HepG2 (cell line): ENCODE results near the gene SH3PXD2A. TPM values are rescaled to one million over a fixed set of nuclear protein-coding genes. Genes with fewer than 3 reads are reported as not detected.

ENCODE experiments used
- ATAC-seq: fragments of 200-7000 bp; cut with Tn5 transposase; 3 replicates; pipeline ENCODE4 v1.9.1; 2020; ENCODE audit warnings: mild to moderate bottlenecking, moderate library complexity
- BruUV-seq: library from RNA; stranded (reverse); fragments of 400-500 nt; replicated peaks from 2 replicates; lab custom pipeline; 2021; lab: Mats Ljungman, UMichigan
- CTCF ChIA-PET: fragments of 300-600 bp; formaldehyde crosslinking; extraction: SDS; loops from one replicate; lab custom pipeline; 2021; ENCODE audit warnings: low total read pairs, inconsistent platforms, low intra/inter-chr PET ratio; lab: Yijun Ruan, JAX
- POLR2A ChIA-PET: fragments of 350-600 bp; sonication (Branson Sonifier 250); formaldehyde crosslinking; loops from one replicate; lab custom pipeline; 2020; ENCODE audit warnings: antibody characterized with exemption, inconsistent platforms; lab: Yijun Ruan, JAX
- DNase-seq: peaks from one replicate; pipeline ENCODE4 v3.0.0-alpha.2; 2015; ENCODE audit warnings: low spot score
- FAIRE-seq: peaks from 3 replicates; lab custom pipeline; 2011; peaks lifted over from hg19 to GRCh38; lab: Jason Lieb, UNC
- H2AFZ ChIP-seq: one replicate; pipeline ENCODE4 v1.6.1; 2011; ENCODE audit warnings: low read length, inconsistent platforms
- H3K27ac ChIP-seq: fragments of 300-600 bp; 3 replicates; pipeline ENCODE4 v1.8.0; 2011; ENCODE audit warnings: mixed run types, mild to moderate bottlenecking, mixed read lengths, low read length, inconsistent platforms; ENCODE audit not compliant: insufficient read depth; ENCODE audit errors: extremely low read length
- H3K27me3 ChIP-seq, 2 experiments: fragments of 200-600 bp in 1 of 2; 2 replicates in 1 of 2; 3 replicates in 1 of 2; pipeline versions ENCODE4 v1.6.0 to v1.8.0; 2011; ENCODE audit warnings: low read length in 2 of 2, mild to moderate bottlenecking in 2 of 2, moderate library complexity in 2 of 2, inconsistent platforms in 1 of 2; ENCODE audit not compliant: insufficient read depth in 2 of 2, control insufficient read depth in 1 of 2
- H3K36me3 ChIP-seq, 2 experiments: fragments of 200-600 bp in 1 of 2; replicated peaks in 1 of 2; 2 replicates in 1 of 2; 3 replicates in 1 of 2; pipeline versions ENCODE4 v1.5.1 to v1.8.0; 2011; ENCODE audit warnings: low read length in 2 of 2, inconsistent platforms in 1 of 2; ENCODE audit not compliant: insufficient read depth in 2 of 2, control insufficient read depth in 1 of 2
- H3K4me1 ChIP-seq: 2 replicates; pipeline ENCODE4 v1.5.1; 2012; ENCODE audit warnings: low read length, inconsistent platforms; ENCODE audit not compliant: insufficient read depth
- H3K4me2 ChIP-seq: 2 replicates; pipeline ENCODE4 v1.6.0; 2011; ENCODE audit warnings: low read depth, low read length, inconsistent platforms
- H3K4me3 ChIP-seq, 3 experiments: fragments of 200-600 bp in 1 of 3; sonication (generic), shearing (Covaris generic) in 1 of 3; replicated peaks in 1 of 3; 2 replicates each; pipeline ENCODE4 v1.5.1; 2011 to 2016; ENCODE audit warnings: low read length in 3 of 3, inconsistent platforms in 2 of 3, low read depth in 2 of 3, mild to moderate bottlenecking in 2 of 3, control low read depth in 1 of 3, mixed read lengths in 1 of 3; ENCODE audit not compliant: insufficient read depth in 1 of 3
- H3K79me2 ChIP-seq: one replicate; pipeline ENCODE4 v1.6.1; 2011; ENCODE audit warnings: low read length, inconsistent platforms; ENCODE audit not compliant: insufficient read depth
- H3K9ac ChIP-seq: 2 replicates; pipeline ENCODE4 v1.6.0; 2011; ENCODE audit warnings: mild to moderate bottlenecking, low read depth, low read length, inconsistent platforms; ENCODE audit not compliant: insufficient read depth
- H3K9me3 ChIP-seq: 2 replicates; pipeline ENCODE4 v1.5.1; 2012; ENCODE audit warnings: mild to moderate bottlenecking, low read length
- H4K20me1 ChIP-seq: 2 replicates; pipeline ENCODE4 v1.6.0; 2011; ENCODE audit warnings: inconsistent platforms, mild to moderate bottlenecking, low read length, moderate library complexity; ENCODE audit not compliant: insufficient read depth
- ASH2L ChIP-seq: fragments of 300-600, 200-600 bp; sonication (generic); IDR thresholded peaks from 2 replicates; pipeline ENCODE4 v1.7.0; 2017; ENCODE audit warnings: low read depth, mild to moderate bottlenecking, moderate library complexity, mixed read lengths, low read length; ENCODE audit not compliant: insufficient read length
- MAFK ChIP-seq, 2 experiments: IDR thresholded peaks in 1 of 2; conservative IDR thresholded peaks in 1 of 2; 2 replicates each; pipeline ENCODE4 v1.6.1; 2011; ENCODE audit warnings: improper control_type of control experiment in 2 of 2, low read length in 2 of 2
- U2AF2 ChIP-seq: fragments of 200-400 bp; formaldehyde crosslinking; IDR thresholded peaks from 2 replicates; pipeline ENCODE4 v1.6.1; 2017; ENCODE audit warnings: low read depth, mild to moderate bottlenecking, low read length
- ZNF292 ChIP-seq: sonication (generic); formaldehyde crosslinking; IDR thresholded peaks from 2 replicates; pipeline ENCODE4 v1.8.1; 2022; ENCODE audit warnings: mild to moderate bottlenecking, low read depth, missing genetic modification reagents, borderline replicate concordance
- ZNF639 ChIP-seq: conservative IDR thresholded peaks from 2 replicates; pipeline ENCODE4 v1.6.1; 2018; ENCODE audit warnings: missing genetic modification reagents
- WGBS: methylation state at CpG from one replicate; pipeline ENCODE4 v1.1.6; 2017; ENCODE audit warnings: low lambda C conversion rate; 5-methylcytosine and 5-hydroxymethylcytosine counted together
- in situ Hi-C: cut with HindIII; loops from 2 replicates; pipeline ENCODE4 v1.10.0; 2017; ENCODE audit warnings: low pct_unique_long_range_greater_than_20kb; ENCODE audit not compliant: extremely low pct_ligation_motif_present
- intact Hi-C: fragments of 100-400 bp; cut with micrococcal nuclease; formaldehyde crosslinking; loops from one replicate; pipeline ENCODE4 v1.10.0; 2022; ENCODE audit not compliant: unreplicated experiment
- polyA plus RNA-seq, 8 experiments: library from polyadenylated mRNA; depleted of rRNA in 3 of 8; stranded (reverse) in 7 of 8; unstranded in 1 of 8; fragments of >200 nt; fragmentation: Illumina TruSeq in 4 of 8; extraction: Trizol in 4 of 8; gene quantifications; 2 replicates each; pipeline versions ENCODE4 v1.2.1 to v1.2.3, GENCODE V29; 2011 to 2016; ENCODE audit warnings: low read depth in 4 of 8, missing spikeins in 1 of 8, mixed read lengths in 1 of 8; ENCODE audit not compliant: insufficient read depth in 1 of 8
- total RNA-seq, 5 experiments: library from RNA; depleted of rRNA; stranded (reverse); fragments of >200 nt; fragmentation: Illumina TruSeq; extraction: Trizol; gene quantifications; 2 replicates each; pipeline ENCODE4 v1.2.3, GENCODE V29; 2016; ENCODE audit warnings: low read depth in 1 of 5
- TF ChIP-seq, protein P1 (sequence below): sonication (generic); formaldehyde crosslinking; IDR thresholded peaks from 2 replicates; pipeline ENCODE4 v1.4.0; 2020; ENCODE audit warnings: mild to moderate bottlenecking, missing genetic modification reagents
- TF ChIP-seq, protein P2 (sequence below): sonication (generic); formaldehyde crosslinking; IDR thresholded peaks from 2 replicates; pipeline ENCODE4 v1.5.1; 2020; ENCODE audit warnings: mild to moderate bottlenecking, missing genetic modification reagents, moderate library complexity

Gene SH3PXD2A
- total and polyA plus RNA-seq, 2 of the 13 experiments (the other 11 are each of a cell fraction or from before 2014, with no cell fraction given): 11.1 to 11.3 TPM

- Histone ChIP-seq H3K27me3 (no peaks in the 10 kb centered on the region), H3K9ac (no peak overlapping the region), H3K27ac (no peak overlapping the region), H2AFZ (no peak overlapping the region), H3K36me3 (peaks cover 0 to 5% of the 10 kb centered on the region in 2 experiments; a peak in 2 of 5 replicates), H4K20me1 (peaks cover 36% of the 10 kb centered on the region), H3K4me3 (no peak overlapping the region), H3K4me1 (peaks cover 97% of the 10 kb centered on the region), H3K79me2 (peaks cover 94% of the 10 kb centered on the region), H3K9me3 (no peaks in the 10 kb centered on the region), H3K4me2 (peak overlapping the region; percentile 3; the same call in 1 of the 2 replicates)
- FAIRE-seq: no peak
- POLR2A ChIA-PET: interaction anchor here (1.3 to 1.9 kb wide), 5 partner anchors 9 to 44 kb away, joined by 3 to 11 read pairs (median 5); no protein-coding TSS in a partner anchor
- WGBS: 95% methylated on average over 4 of the region's 4 CpGs
- intact Hi-C loops: no loop called here
- BruUV-seq: no TSS peak
- in situ Hi-C loops: no loop called here
- ATAC-seq: no peak
- TF ChIP-seq ZNF639 (CRISPR knock-in tag) (no peak), MAFK (conservative IDR thresholded peaks at IDR 0.05 in 1 of 2, IDR thresholded peaks at IDR 0.05 in 1 of 2; ENCODE audit: low read length in 2 of 2) (0 out of 4 replicates have a peak, but pooled peaks of 1 of the 2 experiments have one; percentile 9)
- DNase-seq: no peak
- CTCF ChIA-PET: no interaction called here
Measured at GRCh38 chr10:103838070-103838395, 17.3 kb downstream of the SH3PXD2A start.

DNA sequence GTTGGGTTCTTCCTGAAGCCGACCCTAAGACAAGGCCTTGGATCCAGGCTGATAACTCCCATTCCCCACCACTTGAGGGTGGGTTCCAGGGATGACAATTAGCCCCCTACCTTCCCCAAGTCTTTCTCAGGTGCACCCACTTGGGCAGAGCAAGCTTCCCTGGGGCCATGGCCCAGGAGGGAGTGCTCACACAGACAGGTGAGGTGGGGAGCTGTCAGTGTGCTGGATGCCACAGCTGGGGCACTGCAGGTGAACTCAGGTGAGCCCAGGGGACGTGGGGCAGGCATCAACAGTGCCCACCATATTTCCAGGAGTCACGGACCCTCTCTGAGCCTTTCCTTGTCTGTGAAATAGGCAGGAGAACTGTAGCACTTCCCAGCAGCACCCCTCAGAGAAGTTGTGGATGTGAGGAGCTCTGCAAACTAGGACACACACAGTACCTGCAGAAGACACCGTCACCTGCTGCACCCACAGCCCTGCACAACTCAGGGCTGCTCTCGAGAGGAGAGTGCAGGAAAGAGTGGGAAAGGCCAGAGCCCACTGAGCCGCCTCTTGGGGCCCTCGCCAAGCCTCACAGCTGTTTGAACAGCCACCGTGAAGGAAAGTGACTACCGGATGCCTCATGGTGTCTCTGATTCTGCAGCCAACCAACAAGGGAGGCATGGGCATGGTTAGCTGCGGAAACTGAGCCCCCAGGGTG, 17.9 kb downstream of the SH3PXD2A start:
- in situ Hi-C loops (no loop called here), intact Hi-C loops (no loop called here)
- H3K4me3 ChIP-seq: 0 out of 6 replicates have a peak overlapping the region, but pooled peaks of 1 of the 3 experiments have one; percentile 0
- WGBS: 81% methylated on average over 8 of the region's 10 CpGs
- peak overlapping the region; percentile 14; the same call in 1 of the 2 replicates for H3K4me2 ChIP-seq
- H2AFZ ChIP-seq: no peak overlapping the region
- POLR2A ChIA-PET: interaction anchor here (1.0 to 1.9 kb wide), 6 partner anchors 10 to 44 kb away, joined by 3 to 11 read pairs (median 4); no protein-coding TSS in a partner anchor
- FAIRE-seq (no peak), ATAC-seq (no peak), DNase-seq (no peak)
- peaks cover 33% of the 10 kb centered on the region for H4K20me1 ChIP-seq
- H3K36me3 ChIP-seq: peaks cover 0 to 5% of the 10 kb centered on the region in 2 experiments; a peak in 2 of 5 replicates
- H3K27ac ChIP-seq: peak overlapping the region; percentile 4
- no peak overlapping the region; the same call in 1 of the 2 replicates for H3K9ac ChIP-seq
- H3K79me2 ChIP-seq: peaks cover 94% of the 10 kb centered on the region
- CTCF ChIA-PET: no interaction called here
- H3K4me1 ChIP-seq: peaks cover 95% of the 10 kb centered on the region
- no peaks in the 10 kb centered on the region for H3K9me3 ChIP-seq
- BruUV-seq: no TSS peak
- H3K27me3 ChIP-seq: no peaks in the 10 kb centered on the region
- TF ChIP-seq ASH2L (peak; percentile 21), ZNF292 (CRISPR knock-in tag) (no peak), U2AF2 (no peak)
- TF ChIP-seq, protein P1, sequence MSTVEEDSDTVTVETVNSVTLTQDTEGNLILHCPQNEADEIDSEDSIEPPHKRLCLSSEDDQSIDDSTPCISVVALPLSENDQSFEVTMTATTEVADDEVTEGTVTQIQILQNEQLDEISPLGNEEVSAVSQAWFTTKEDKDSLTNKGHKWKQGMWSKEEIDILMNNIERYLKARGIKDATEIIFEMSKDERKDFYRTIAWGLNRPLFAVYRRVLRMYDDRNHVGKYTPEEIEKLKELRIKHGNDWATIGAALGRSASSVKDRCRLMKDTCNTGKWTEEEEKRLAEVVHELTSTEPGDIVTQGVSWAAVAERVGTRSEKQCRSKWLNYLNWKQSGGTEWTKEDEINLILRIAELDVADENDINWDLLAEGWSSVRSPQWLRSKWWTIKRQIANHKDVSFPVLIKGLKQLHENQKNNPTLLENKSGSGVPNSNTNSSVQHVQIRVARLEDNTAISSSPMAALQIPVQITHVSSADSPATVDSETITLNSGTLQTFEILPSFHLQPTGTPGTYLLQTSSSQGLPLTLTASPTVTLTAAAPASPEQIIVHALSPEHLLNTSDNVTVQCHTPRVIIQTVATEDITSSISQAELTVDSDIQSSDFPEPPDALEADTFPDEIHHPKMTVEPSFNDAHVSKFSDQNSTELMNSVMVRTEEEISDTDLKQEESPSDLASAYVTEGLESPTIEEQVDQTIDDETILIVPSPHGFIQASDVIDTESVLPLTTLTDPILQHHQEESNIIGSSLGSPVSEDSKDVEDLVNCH (CRISPR knock-in tag): no peak
- TF ChIP-seq, protein P2, sequence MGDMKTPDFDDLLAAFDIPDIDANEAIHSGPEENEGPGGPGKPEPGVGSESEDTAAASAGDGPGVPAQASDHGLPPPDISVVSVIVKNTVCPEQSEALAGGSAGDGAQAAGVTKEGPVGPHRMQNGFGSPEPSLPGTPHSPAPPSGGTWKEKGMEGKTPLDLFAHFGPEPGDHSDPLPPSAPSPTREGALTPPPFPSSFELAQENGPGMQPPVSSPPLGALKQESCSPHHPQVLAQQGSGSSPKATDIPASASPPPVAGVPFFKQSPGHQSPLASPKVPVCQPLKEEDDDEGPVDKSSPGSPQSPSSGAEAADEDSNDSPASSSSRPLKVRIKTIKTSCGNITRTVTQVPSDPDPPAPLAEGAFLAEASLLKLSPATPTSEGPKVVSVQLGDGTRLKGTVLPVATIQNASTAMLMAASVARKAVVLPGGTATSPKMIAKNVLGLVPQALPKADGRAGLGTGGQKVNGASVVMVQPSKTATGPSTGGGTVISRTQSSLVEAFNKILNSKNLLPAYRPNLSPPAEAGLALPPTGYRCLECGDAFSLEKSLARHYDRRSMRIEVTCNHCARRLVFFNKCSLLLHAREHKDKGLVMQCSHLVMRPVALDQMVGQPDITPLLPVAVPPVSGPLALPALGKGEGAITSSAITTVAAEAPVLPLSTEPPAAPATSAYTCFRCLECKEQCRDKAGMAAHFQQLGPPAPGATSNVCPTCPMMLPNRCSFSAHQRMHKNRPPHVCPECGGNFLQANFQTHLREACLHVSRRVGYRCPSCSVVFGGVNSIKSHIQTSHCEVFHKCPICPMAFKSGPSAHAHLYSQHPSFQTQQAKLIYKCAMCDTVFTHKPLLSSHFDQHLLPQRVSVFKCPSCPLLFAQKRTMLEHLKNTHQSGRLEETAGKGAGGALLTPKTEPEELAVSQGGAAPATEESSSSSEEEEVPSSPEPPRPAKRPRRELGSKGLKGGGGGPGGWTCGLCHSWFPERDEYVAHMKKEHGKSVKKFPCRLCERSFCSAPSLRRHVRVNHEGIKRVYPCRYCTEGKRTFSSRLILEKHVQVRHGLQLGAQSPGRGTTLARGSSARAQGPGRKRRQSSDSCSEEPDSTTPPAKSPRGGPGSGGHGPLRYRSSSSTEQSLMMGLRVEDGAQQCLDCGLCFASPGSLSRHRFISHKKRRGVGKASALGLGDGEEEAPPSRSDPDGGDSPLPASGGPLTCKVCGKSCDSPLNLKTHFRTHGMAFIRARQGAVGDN (CRISPR knock-in tag): peak; percentile 26; the same call in 1 of the 2 replicates
